Activated T-helper 1 cell treated with Interleukin-2 at 50 U/mL for 16 hours (primary cell): ENCODE measurements around the gene UPK3A.
"Not testable (repeated sequence)": the region's sequence is repeated elsewhere in the genome, so short reads cannot be mapped to it uniquely, and the experiment has no call there.

Experiments used
- DNase-seq: peaks from one replicate; pipeline ENCODE4 v3.0.0-alpha.2; 2020; ENCODE audit warnings: low read depth

Gene UPK3A

DNA sequence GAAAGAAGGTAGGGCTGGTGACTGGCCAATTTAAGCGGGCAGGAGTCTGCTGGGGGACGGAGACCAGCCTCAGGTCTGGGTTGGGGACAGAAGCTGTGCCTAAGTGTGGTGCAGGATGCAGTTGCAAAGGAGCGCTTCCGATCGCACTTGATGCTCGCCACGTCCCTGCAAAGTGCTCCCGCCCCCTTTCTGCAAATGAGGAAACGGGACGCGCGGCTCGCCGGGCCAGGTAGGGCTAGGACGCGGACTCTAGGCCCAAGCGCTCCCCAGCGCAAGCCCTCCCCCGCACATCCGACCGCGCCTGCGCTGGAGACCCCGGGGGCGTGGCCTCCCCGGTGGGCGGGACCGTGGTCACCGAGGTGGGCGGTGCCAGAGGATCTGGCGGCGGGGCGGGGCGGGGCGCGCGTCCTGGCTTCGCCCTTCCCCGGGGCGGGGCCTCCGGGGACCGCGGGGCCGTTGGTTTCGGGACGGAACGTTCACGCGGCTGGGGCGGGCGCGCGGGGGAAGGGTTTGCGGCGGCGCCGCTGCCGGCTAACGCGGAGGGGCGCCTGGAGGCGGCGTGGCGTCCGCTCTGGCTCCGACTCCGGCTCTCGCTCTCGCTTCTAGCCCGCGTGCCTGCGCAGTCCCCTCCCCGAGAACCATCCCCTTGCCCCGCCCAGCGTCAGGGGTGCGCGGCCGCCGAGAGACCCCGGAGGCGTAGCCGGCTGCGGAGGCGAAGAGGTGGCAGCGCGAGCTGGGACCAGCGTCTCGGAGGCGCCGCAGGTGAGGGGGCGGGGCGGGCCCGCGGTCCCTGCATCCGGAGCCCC is 24.9 kb downstream of the UPK3A start, which contains the start of gene FAM118A:
Gene FAM118A (plus strand): TSS at position 513 of the 806 bp plus-strand sequence. CDS start 12,446 bp downstream, outside the sequence.
- DNase-seq: peak; percentile 98

DNA sequence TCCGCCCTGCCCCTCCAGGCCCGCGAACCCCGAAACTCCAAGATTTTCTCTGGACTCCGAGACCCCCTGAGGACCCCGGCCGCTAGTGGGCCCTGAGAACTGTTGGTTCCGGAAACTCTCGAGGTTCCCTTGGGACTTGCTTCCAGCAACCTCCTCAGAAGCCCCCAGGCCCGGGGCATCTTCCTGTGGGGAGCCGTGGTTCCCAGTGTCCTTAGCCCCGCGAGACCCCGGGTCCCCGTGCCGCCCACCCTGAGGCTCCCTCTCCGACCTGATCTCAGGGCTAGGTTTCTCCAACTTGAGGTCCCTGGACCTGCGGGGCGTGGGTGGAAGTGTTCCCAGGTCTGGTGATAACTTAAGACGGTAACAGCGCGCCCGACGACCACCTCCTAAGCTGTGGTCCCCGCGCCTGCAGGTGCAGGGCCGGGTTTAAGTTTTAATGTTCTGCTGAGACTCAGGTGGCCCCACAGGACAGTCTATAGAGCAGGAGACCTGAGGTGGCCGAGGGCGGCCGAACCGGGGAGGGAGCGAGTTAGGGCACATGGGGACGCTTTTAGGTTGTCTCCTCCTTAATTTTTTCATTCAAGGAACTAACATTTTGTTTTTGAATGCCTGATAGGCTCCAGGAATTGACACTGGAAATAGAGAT is 25.7 kb downstream of the UPK3A start:
- DNase-seq: no peak

- no peak for DNase-seq
Measured at GRCh38 chr22:45310977-45311531, 26.3 kb downstream of the UPK3A start.

DNA sequence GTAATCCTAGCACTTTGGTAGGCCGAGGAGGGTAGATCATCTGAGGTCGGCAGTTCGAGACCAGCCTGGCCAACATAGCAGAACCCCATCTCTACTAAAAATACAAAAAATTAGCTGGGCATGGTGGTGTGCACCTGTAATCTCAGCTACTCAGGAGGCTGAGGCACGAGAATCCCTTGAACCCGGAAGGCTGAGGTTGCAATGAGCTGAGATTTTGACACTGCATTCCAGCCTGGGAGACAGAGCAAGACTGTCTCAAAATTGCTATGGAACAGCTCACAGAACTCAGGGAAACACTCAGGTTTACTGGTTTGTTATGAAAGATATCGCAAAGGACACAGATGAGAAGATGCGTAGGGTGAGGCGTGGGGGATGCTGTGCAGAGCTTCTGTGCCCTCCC is 27.7 kb downstream of the UPK3A start:
- DNase-seq: no peak

GRCh38 chr22:45312856-45313255 is 28.1 kb downstream of the UPK3A start:
- no peak for DNase-seq

DNA sequence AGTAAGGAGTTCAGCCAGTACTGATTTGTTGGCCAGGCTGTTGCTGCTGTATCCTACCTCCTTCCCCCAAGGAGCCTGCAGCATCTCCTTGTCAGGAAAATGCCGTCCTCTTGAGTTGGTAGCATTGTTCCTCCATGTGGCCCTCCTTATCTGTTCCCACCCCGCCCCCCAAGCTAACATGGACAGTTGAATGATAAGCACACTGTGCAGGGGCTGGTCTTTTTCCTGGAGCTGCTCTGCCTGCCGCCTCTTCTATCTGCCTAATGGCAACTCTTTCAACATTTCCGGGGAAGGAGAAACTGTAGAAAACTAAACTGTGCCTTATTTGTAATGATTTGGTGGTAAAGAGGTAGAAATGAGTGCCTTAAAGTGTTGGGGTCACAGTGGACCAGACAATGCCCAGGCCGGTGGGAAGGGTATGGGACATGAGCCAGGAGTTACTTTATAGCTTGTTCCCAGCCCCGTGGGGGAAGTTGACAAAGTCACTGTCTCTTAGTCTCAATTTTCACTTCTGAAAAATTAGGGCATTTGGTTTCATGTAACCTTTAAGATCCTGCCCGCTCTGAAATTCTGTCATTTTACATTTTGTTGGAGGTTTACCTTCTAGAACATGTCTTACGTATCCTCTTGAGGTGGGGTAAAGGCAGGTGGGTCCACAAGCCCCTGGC is 29.4 kb downstream of the UPK3A start:
- no peak for DNase-seq

- no peak for DNase-seq
Measured at GRCh38 chr22:45314786-45315185, 30.0 kb downstream of the UPK3A start.

GRCh38 chr22:45316796-45317526 is 32.2 kb downstream of the UPK3A start:
- no peak for DNase-seq

DNA sequence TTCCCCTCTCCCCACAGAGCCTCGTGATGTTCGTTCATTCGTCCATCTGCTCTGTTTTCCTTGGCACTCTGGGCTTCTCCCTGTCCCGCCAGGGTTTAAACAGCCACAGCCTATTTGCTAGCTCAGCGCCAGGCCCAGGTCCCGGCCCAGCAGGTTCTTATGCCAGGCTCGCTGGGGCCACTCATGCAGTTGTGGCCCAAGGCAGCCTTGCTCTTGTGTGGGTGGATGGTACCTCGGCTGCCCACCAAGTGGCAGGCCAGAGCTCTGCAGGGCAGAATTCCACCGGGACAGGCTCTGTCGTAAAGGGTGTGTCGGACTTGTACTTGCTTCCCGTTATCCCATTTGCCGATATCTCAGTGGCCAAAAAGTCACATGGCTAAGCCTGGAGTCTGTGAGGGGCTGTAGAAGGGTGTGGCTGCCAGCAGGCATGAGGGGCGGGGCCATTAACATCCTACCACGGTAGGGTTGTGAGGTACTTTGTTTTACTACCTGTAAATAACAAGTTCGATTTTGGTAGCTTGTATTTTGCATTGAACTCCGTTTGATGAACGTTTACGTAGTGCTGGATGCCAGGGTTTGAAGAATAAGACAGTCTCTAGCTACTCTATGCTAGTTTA is 32.9 kb downstream of the UPK3A start:
- no peak for DNase-seq

GRCh38 chr22:45318168-45318557 is 33.4 kb downstream of the UPK3A start:
- peak; percentile 74 for DNase-seq

DNA sequence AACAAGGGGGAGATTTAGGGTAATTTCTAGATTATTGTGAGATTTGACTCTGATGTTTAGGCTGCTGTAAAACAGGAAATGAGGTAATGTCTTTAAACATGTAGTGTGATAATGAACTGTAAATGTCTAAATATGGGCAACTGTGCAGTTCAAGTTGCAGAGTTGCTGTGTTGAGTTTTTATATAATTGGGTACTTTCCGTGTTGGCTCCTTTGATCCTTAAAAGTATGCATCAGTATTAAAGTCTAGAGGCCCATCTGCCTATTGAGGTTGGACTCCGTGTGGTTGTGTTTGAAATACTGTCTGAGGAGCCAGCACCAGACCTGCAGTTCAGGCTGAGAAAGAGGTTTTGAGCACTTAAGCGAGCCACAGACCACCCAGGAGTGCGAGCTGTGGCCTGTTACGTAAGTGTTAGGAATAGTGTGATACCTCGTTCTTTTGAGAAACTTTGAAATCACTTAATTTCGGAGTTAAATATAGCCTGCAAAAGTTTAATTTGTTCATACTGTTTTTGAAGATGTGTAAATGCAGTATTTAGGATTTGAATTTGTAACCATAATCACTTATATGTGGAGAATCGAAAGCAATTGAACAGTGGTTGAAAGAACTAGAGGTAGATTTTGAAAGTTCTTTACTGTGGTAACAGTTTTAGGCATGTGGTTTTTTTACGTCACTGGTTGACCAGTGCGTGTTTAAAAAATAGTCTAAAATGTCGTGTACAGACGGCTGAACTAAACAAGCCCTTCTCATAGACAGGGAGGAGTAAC is 34.0 kb downstream of the UPK3A start:
- DNase-seq: no peak

GRCh38 chr22:45319324-45319685 is 34.6 kb downstream of the UPK3A start:
- no peak for DNase-seq

DNA sequence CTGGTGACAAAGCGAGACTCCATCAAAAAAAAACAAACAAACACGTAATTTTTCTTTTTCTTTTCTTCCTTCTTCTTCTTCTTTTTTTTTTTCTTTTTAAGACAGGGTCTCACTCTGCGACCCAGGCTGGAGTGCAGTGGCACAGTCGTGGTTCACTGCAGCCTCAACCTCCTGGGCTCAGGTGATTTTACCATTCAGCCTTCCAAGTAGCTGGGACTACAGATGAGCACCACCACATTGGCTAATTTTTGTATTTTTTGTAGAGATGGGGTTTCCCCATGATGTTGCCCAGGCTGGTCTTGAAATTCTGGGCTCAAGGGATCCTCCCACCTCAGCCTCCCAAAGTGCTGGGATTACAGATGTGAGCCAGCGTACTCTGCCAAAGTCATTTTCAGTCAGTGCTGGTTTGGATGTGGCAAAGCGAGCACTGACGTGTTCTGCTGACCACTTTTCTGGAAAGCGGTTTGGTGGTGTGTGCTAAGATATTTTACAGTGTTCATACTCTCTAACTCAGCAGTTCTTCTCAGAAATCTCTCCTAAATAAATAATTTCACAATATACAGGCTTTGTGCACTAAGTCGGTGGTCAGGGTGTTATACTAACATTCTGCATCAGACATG is 35.7 kb downstream of the UPK3A start:
- no peak for DNase-seq

DNA sequence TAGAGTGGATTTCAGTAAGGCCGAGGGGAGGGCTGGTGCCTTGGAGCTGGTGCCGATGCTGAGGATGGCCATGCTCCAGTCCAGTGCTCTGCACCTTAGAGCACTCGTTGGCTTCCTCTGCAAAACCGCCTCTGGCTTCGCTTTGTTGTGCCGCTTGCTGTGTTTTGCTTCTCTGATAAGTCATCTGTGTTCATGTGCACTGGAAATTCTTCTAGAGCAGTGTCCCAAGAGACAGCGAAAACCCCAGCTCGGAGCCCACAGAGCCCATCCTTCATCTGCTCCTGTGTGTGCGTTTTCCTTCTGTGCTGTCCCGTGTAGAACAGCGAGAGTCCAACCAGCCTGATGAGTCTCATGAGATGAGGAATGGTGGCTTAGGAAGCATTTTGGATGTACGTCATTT is 37.1 kb downstream of the UPK3A start:
- no peak for DNase-seq

DNA sequence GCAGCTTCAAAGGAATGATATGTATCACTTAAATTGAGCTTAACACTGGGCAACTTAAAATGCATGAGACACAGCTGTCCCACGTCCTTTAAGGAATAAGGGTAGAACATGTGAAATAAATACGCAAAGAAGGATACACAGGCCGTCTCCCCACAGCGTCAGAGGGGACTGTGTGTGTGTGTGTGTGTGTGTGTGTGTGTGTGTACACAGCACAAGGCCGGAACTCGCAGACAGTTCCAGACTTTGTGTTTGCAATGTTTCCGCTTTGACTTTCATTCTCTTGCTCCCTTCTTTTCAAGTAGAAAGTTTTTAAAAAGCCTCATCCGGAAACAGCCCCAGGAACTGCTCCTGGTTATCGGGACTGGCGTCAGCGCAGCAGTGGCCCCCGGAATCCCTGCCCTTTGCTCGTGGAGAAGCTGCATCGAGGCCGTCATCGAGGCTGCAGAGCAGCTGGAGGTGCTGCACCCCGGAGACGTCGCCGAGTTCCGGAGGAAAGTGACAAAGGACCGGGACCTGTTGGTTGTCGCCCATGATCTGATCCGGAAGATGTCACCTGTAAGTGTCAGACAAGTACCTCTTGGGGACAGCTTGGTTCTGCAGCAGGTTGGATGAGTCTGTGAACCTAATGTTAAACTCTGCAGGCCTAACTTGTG is 38.2 kb downstream of the UPK3A start:
- DNase-seq: no peak

DNA sequence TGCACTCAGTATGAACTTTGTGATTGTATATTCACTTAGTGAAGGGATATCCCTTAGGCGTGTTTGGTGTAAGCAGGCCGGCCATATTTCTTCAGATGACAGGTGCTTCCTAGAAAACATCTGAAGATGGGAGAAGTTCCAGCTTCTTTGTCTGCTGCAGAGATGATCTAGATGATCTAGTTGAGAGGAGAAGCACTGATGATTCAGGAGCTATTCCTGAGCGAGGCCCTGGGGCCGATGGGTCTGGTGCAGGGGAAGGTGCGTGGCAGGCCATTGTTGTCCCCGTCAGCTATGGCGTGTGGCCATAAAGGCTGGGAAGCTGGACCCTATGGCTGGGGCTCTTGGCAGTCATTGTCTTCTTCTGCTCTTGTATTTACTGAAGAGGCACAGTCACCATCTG is 38.9 kb downstream of the UPK3A start:
- DNase-seq: no peak

DNA sequence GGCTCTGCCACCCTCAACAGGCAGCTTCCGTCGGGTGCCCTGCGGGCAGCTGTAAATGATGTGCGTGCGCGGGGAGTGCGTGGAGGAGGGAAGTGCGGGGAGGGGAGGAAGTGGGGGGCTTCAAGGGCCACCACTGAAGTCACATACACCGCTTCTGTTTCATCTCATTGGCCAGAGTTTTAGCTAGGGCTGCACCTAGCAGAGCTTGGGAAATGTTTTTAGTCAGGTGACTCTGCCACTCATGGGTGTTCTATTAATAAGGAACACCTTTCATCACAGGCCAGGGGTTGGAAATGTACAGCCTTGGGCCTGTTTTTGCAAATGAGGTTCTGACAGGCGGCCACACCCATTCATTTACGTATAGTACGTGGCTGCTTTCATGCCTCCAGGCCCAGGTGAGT is 39.6 kb downstream of the UPK3A start:
- no peak for DNase-seq

GRCh38 chr22:45328261-45328660 is 43.5 kb downstream of the UPK3A start:
- DNase-seq: not testable (repeated sequence)

- DNase-seq: no peak
Measured at GRCh38 chr22:45328822-45329529, 44.2 kb downstream of the UPK3A start.
